Measurements from ENCODE around the gene MOB1A.
A peak's percentile ranks its signal among the peaks of the same experiment; 100 is the strongest.
"Not testable (repeated sequence)": the region's sequence is repeated elsewhere in the genome, so short reads cannot be mapped to it uniquely, and the experiment has no call there.

Gene MOB1A

GRCh38 chr2:74178211-74179062, at the start of gene MOB1A:
Gene MOB1A (minus strand): TSS chr2:74178879. CDS start chr2:74178674, 205 bp downstream.
- DNase-seq (ENCODE audit: extremely low spot score, insufficient read length, low read depth) (peak; percentile 75), FAIRE-seq (peak; percentile 99)

DNA sequence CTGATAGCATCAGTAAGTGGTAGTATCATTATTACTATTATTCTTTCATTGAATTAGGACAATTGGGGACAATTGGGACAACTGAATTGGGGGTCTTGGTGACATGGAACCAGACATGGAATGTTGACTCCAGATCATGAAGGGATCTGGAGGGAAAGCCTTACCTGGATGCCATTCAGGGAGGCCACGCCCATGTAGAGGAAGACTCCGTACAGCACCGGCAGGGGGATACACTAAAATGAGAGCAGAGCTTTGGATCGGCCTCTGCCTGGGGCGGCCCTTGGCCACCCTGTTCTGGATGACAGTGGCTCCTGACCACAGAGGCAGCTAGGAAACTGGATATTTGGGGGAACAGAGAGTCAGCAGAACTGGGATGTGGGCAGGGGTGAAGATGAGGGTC, 49.0 kb upstream of the MOB1A start:
- FAIRE-seq: no peak
- no peak for DNase-seq (ENCODE audit: extremely low spot score, insufficient read length, low read depth)

- DNase-seq (ENCODE audit: extremely low spot score, insufficient read length, low read depth) (no peak), FAIRE-seq (no peak)
Measured at GRCh38 chr2:74226648-74227213, 48.1 kb upstream of the MOB1A start.

- DNase-seq (ENCODE audit: extremely low spot score, insufficient read length, low read depth) (no peak), FAIRE-seq (no peak)
Measured at GRCh38 chr2:74225698-74226459, 47.2 kb upstream of the MOB1A start.

- FAIRE-seq: no peak
- no peak for DNase-seq (ENCODE audit: extremely low spot score, insufficient read length, low read depth)
Measured at GRCh38 chr2:74223941-74224770, 45.5 kb upstream of the MOB1A start.

DNA sequence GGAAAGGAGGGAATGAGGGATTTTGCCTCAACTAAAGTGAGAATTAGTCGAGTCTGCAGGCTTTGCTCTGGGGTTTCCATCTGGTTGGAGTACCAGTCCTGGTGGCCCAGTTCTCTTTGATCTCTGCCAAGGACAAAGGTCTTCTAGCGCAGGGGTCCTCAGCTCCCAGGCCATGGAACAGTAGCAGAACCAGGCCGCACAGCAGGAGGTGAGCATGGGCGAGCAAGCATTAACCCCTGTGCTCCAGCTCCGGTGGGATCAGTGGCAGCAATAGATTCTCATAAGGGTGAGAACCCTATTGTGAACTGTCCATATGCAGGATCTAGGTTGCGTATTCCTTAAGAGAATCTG, 43.6 kb upstream of the MOB1A start:
- FAIRE-seq (no peak), DNase-seq (ENCODE audit: extremely low spot score, insufficient read length, low read depth) (no peak)

DNA sequence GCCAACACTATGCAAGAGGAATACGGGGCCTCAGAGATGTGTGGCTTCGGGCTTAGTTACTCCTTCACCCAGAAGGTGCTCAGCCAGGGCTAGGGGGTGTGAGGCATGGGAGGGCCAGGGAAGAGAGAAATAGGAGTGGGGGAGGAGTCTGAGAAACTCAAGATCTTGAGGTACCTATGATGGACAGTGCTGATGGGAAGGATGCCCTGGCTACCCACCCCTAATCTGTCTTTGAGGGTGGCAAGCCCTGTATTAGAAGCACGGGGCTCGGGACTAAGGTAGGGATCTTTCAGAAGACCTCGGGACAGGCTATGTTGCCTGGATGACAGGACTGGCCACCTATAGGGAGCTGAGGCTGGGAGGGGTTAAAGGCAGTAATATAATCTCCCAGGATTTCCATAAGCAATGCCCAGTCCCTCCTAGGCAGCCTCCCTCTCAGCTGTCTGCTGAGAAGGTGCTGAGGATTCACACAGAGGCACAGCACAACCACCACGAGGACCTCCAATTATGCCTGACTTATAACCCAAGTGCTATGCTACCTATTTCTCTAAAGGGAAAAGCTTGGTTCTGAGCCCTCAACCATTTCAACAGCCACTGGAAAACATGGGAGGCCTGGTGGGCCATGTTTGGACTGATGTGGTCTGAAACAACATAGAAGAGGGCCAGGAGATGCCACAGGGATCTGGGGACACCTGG, 43.1 kb upstream of the MOB1A start:
- DNase-seq (ENCODE audit: extremely low spot score, insufficient read length, low read depth) (no peak), FAIRE-seq (no peak)

GRCh38 chr2:74221091-74221490, 42.4 kb upstream of the MOB1A start:
- DNase-seq (ENCODE audit: extremely low spot score, insufficient read length, low read depth) (no peak), FAIRE-seq (no peak)

DNA sequence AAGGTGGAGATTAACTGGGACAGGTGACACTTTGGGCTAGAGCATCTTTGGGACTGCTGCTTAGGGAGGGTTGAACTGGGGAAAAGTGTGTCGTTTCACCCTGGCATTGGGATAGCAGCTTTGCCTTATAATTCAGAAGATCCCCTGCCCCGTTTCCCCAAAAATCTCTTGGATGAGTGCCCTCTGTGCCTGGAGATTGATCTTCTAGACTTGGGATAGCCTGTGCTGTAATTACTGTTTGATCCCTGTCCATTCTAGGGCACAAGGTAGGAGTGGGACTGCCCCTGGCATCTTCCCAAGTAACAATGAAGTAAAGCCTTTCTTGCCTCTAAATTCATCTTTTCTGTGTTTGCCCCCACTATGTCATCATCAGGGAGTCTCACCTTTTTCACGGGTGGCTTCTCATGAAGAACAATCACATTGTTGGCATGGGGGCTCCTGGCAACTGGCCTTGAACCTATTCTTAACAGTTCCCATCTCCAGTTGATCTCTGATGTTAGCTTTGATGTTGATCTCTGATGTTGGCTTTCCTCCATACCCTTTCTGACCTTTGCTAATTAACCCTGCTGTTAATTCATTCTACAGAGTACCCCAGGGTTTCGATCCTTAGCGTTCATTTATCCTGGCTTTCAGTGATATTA, 41.3 kb upstream of the MOB1A start:
- DNase-seq (ENCODE audit: extremely low spot score, insufficient read length, low read depth): no peak
- FAIRE-seq: no peak

DNA sequence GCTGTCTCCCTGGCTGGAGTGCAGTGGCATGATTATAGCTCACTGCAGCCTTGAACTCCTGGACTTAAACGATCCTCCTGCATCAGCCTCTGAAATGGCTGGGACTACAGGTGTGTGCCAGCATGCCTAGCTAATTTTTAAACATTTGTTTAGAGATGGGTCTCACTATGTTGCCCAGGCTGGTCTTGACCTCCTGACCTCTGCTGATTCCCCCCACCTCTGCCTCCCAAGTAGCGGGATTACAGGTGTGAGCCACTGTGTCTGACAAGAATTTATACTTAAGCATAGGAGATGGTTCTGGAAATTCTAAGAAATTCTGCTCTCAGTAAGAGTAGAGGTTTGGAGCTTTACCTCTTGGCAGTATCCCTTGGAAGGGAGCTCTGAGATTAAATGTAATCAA, 38.0 kb upstream of the MOB1A start:
- FAIRE-seq (no peak), DNase-seq (ENCODE audit: extremely low spot score, insufficient read length, low read depth) (no peak)

DNA sequence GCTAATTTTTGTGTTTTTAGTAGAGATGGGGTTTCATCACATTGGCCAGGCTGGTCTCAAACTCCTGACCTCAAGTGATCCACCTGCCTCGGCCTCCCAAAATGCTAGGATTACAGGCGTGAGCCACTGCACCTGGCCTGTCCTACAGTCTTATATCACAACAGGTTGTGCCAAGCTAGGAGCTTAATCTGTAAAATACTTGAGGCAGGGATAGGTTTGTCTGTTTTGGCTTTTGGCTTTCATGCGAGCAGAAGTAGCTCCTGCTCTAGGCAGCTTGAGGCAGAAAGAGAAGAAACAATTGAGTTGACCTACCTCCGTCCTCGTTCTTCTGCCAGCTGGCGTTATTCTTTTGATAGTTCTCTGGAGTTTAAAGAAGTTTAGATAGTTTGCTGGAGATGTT, 37.1 kb upstream of the MOB1A start:
- DNase-seq (ENCODE audit: extremely low spot score, insufficient read length, low read depth); FAIRE-seq: not testable (repeated sequence)

GRCh38 chr2:74212702-74213410, 34.2 kb upstream of the MOB1A start:
- FAIRE-seq: no peak
- no peak for DNase-seq (ENCODE audit: extremely low spot score, insufficient read length, low read depth)

GRCh38 chr2:74206180-74206688, 27.6 kb upstream of the MOB1A start:
- DNase-seq (ENCODE audit: extremely low spot score, insufficient read length, low read depth): peak; percentile 38
- FAIRE-seq: peak; percentile 89

DNA sequence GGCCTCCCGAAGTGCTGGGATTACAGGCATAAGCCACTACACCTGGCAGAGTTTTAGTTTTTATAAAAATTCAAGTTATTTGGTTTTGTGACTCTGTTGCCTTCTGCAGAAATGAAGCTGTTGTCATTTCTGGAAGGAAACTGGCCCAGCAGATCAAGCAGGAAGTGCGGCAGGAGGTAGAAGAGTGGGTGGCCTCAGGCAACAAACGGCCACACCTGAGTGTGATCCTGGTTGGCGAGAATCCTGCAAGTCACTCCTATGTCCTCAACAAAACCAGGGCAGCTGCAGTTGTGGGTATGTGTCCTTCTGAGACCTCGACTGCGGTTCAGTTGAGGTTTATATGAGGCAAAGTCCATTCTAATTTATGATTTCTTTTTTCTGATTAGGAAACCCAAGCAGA, 26.9 kb upstream of the MOB1A start:
- DNase-seq (ENCODE audit: extremely low spot score, insufficient read length, low read depth) (no peak), FAIRE-seq (peak; percentile 66)

DNA sequence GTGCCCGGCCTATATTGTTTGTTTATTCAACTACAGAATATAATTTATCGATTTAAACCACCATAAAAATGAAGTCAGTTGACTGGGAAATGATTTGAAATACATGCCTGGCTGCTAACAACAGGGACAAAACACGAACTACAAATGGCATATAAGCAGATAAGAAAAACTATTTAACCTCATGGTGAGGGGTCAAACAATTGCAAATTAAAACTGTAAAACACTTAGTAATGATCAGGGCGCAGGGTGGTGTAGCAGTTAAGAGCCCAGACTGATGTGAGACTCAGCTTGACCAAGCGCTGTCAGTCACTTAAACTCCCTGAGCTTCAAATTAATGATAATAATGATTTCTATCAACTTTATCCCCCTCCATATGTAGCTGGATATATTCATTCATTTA, 26.4 kb upstream of the MOB1A start:
- DNase-seq (ENCODE audit: extremely low spot score, insufficient read length, low read depth) (no peak), FAIRE-seq (no peak)

GRCh38 chr2:74204436-74204835, 25.8 kb upstream of the MOB1A start:
- no peak for FAIRE-seq
- no peak for DNase-seq (ENCODE audit: extremely low spot score, insufficient read length, low read depth)

GRCh38 chr2:74201596-74201995, 22.9 kb upstream of the MOB1A start:
- DNase-seq (ENCODE audit: extremely low spot score, insufficient read length, low read depth) (no peak), FAIRE-seq (no peak)

DNA sequence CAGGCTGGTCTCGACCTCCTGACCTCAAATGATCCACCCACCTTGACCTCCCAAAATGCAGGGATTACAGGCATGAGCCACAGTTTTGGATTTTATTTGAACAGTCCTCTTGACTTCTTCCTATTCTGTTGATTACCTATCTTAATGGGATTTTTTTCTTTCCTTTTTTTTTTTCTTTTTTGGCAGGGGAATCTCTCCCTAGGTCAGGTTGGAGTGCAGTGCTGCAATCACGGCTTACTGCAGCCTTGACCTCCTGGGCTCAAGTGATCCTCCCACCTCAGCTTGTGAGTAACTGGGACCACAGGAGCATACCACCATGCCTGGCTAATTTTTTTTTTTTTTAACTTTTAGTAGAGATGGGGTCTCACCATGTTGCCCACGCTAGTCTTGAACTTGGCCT, 22.5 kb upstream of the MOB1A start:
- FAIRE-seq: no peak

More for the DNA sequence above, 22.5 kb upstream of the MOB1A start:
- DNase-seq (ENCODE audit: extremely low spot score, insufficient read length, low read depth): no peak
